Activated CD8-positive, alpha-beta memory T cell treated with anti-CD3 and anti-CD28 coated beads, Interleukin-2, amount 50 U/mL, for 48 hours (primary cell): Measurements from ENCODE around the gene LCT.
A peak's percentile ranks its signal among the peaks of the same experiment; 100 is the strongest.

Source experiments
- DNase-seq: peaks from one replicate; pipeline ENCODE4 v3.0.0-alpha.2; 2020

LCT gene

DNA sequence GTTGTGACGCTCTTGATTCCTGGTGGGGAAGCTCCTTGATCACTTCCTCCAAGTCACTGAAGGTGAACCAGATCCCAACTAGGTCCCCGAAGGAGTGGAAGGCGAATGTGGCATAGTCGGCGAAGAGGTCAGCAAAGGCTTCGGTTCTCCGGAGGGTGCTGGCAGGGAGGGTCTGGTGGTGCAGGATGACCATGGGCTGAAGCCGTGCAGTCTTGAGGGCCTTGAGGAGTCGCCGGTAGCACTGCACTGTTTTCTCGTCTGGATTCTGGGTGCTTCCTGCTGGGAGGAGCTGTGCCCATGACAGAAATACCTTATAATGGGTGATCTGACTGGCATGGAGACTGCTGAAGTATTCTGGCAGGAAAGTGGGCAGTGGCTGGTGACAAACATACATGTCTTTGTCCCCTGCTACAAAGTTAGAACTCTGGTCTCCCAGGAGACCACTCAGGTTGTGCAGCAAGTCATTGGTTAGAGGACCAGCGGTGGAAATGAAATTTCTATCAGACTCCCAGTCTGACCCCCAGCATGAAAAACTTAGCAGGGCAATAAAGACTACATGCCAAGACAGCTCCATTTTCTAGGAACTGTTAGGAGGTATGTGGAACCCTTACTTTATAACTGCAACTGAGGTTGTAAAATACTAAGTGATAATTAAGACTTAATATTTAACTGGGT, at the start of gene LCT:
Gene LCT, minus strand, starts transcription at position 589 of the 675 bp plus-strand sequence. Its CDS starts 15 bp downstream, at position 574.
- peak; percentile 50 for DNase-seq

DNA sequence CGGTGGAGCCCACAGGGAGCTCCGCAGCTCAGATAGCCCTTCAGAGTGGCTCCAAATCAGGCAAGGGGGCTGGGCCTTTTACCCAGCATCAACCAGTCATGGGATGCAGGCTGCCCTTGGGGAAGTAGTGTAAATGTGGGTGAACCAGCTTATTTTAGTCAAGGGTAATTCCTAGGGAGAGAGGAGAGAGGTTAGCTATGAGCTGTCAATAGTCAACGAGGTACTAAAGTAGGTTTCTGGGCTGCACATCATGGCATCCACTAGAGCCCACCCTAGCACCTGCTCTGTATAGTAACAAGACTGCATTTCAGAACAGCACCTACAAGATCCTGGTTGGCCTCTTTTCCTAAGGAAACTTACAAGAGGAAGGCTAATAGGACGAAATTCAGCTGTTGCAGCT, 48.7 kb upstream of the LCT start:
- no peak for DNase-seq

DNA sequence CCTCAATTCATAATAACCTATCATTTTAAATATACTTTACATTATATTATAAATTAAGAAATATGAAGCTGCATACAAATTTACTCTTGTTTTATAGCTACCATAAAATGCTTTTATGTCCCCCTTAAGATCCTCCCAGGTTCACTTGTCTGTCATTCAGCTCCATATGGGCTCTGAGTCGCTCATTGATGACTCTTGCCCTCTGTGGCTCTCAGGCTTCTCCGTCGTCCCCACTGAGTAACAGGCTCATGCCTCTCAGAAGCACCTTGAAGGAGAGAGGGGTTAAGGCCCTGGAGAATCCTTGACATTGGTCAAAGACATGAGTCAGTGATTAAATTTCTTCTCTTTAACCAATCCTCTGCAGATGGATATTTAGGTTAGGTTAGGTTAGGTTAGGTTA, 45.4 kb upstream of the LCT start:
- DNase-seq, result no peak

DNA sequence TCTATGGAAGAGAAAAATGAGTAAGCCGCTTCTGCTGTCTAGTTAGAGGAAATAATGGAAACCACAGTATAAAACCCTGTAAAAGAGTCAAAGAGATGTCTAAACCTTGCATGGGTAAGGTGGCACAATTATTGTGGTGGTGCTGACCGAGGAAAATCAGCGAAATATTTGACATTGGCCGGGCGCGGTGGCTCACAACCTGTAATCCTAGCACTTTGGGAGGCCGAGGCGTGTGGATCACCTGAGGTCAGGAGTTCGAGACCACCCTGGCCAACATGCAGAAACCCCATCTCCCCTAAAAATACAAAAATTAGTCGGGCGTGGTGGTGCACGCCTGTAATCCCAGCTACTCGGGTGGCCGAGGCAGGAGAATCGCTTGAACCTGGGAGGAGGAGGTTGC, 39.8 kb upstream of the LCT start:
- peak; percentile 63 for DNase-seq

DNA sequence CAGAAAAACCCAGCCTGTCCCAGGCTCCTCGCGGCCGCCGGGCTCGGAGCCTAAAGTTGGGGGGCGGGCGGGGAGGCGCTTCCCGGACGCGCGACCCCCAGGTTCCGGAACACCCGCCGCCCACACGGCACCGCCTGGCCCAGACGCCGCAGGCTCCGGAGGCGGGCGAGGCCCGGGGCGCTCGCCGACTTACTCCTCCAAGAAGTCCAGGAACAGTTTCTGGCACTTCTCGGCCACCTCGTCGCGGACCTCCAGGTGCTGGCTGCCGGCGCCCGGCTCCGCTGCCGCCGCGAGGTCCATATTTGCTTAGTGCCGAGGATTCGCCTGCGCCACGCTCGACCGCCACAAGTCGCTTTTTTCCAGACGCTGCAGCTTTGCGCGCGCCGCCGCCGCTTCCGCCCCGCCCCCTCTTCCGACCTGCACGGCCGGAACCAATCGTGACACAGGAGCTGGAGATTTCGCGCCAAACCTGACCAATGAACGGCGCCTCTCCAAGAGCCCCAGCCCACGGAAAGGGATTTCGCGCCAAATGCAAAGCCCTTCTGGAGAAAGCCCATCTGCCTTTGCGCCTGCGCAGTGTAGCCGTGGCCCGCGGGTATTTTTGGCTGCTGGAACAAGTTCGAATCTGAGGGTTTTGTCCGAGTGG, 39.2 kb upstream of the LCT start, which contains the start of gene MCM6:
Gene MCM6, minus strand, starts transcription at position 378 of the 646 bp plus-strand sequence. Its CDS starts 78 bp downstream, at position 300.
- DNase-seq, result peak; percentile 99

DNA sequence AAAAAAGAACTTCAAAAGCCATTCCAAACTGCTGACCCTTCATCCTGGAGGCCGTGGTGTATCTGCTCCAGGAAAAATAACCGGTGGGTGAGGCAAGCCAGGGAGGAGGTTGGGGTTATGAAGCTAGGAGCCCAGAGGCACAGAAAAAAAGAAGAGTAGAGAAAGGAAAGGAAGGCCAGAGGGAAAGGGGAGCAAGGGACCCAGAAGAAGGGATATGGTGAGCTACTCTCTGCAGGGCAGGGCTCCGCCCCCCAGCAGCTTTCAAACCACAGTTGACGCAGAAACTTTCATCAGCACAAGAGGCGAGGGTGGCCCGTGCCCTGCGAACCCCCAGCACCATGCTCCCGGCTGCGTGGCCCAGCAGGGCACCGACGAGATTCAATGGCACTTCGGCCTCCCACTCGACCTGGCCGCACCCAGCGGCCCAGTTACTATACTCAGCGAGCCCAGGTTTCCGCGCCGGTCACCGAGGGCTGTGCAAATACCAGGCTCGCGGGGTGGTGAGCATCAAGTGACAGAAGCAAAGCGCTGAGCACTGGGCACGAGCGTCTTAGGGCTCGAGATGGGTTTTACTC, 38.6 kb upstream of the LCT start:
- DNase-seq, result peak; percentile 88

DNA sequence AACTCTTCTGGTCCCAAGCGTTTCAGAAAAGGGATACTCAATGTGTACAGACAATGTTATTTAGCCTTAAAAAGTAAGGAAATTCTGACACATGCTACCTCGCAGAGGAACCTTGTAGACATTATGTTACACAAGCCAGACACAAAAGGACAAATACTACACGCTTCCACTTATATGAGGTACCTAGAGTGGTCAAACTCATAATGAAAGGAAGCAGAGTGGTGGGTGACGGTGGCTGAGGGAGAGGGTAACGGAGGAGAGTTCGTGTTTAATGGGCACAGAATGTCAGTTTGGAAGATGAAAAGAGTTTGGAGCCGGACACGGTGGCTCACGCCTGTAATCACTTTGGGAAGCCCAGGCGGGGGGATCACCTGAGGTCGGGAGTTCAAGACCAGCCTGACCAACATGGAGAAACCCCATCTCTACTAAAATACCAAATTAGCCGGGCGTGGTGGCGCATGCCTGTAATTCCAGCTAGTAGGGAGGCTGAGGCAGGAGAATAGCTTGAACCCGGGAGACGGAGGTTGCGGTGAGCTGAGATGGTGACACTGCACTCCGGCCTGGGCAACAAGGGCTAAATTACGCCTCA, 37.9 kb upstream of the LCT start:
- no peak for DNase-seq

DNA sequence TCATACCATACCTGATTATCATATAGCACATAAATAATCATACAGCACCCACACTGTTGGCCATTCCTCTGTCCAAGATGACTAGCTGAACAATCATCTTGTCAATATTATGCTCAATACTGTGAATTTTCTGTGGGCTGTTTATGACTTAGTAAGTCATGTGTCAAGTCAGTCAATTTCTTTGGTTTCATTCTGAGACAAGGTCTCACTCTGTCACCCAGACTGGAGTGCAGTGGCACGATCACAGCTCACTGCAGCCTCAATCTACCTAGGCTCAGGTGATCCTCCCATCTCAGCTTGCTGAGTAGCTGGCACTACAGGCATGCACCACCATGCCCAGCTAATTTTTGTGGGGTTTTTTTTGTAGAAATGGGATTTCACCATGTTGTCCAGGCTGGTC, 33.6 kb upstream of the LCT start:
- DNase-seq, result no peak

DNA sequence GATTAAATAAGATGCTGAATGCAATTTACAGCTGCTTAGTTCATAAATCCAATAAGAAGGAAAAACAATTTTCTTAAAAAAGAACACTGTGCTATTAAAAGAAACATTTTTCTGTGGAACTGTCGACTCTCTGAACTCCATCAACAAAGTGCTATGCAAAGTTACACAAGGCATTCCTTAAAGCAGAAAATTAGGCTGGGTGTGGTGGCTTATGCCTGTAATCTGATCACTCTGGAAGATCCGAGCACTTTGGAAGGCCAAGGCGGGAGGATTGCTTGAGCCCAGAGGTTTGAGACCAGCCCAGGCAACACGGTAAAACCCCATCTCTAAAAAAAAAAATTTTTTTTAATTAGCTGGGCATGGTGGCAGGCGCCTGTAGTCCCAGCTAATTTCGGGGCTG, 26.2 kb upstream of the LCT start:
- no peak for DNase-seq

DNA sequence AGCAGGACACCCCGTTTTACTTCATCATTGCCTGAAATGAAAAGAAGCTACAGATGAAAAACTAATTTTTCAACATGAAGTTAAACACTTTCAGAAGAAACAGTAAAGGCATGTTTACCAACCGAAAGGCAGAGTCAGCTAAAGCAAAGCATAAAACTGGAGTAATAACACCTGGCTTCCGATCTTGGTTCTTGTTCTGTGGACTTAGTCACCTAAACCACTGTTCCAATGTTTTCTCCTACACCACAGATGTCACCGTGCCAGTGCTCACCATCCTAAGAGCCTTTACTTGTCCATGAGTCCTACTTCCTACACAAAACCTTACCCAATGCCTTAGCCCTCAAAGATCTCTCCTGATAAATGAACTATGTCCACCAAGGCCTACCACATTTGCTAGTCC, 25.7 kb upstream of the LCT start:
- no peak for DNase-seq

DNA sequence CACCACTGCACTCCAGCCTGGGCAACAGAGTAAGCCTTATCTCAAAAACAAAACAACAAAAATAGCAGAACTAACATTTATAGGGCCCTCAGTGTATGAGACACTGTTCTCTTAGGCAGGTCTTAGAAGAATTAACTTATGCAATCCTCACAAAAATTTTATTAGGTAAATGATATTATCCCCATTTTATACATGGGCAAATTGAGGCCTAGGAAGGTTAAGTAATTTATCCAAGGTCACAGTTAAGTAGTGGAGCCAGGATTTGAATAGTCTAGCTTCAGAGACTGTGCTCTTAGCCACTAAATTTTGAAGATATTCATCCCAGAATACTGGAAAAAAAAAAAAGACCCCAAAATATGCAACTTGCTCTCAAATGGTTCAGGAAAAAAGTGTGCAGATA, 16.4 kb upstream of the LCT start:
- DNase-seq, result no peak

DNA sequence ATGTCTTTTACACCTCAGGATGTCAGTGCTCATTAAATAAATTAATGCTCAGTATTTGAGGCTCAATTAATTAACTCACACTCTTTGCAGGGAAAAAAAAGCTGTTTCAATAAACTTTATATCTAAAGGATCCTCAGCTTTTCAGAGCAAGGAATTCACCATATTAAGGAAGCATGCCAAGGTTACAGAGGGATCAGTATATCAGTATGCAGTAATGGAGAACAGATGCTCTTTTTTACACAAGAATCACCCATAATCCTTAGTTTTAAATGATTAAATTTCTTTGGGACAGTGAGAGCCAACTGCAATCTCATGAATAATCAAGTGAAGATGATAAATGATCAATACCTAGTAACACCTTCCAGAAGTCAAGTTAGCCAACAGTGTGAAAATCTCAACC, 14.9 kb upstream of the LCT start:
- no peak for DNase-seq

DNA sequence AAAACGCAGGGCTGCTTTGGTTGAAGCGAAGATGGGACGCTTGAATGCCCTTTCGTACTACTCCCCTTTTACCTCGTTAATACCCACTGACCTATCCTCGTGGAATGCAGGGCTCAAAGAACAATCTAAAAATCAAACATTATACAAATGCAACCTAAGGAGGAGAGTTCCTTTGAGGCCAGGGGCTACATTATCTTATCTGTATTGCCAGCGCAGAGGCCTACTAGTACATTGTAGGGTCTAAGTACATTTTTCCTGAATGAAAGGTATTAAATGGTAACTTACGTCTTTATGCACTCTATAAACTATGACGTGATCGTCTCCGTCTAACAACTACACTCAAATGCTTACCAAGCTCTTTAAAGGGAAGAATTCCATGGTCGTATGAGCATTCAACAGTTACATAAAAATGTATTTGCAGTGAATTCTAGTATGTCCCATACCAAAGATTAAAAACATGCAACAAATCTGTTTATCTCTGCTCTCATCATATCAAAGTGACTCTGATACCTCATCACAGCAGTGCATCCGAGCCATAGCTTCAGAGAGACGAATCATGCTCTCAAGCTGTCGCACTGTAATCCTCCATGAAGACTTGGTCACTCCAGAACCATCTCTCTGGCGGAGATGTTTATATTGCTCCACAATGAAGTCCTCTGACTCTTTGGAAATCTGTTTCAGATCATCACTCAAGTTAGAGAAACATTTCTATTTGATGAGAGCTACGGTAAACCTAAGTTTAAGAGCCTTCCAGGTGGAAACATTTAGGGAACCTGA, 14.1 kb upstream of the LCT start:
- no peak for DNase-seq

DNA sequence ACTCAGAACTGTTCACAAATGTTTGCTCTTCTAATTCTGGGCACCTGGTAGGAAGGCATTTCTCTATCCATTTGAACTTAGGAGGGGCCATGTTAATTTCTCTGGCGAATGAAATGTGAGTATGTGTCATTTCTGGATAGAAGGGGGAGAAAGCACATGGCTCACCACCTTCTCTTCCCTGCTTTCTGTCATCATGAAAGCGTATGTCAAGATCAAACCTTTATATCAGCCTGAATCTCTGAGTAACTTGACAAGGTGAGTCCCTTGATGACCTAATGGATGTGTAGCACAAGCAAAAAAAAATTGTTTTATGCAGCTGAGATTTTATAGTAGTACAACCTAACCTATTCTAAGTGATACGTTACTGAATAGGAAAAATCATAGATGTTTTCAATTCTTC, 12.1 kb upstream of the LCT start:
- DNase-seq, result no peak

DNA sequence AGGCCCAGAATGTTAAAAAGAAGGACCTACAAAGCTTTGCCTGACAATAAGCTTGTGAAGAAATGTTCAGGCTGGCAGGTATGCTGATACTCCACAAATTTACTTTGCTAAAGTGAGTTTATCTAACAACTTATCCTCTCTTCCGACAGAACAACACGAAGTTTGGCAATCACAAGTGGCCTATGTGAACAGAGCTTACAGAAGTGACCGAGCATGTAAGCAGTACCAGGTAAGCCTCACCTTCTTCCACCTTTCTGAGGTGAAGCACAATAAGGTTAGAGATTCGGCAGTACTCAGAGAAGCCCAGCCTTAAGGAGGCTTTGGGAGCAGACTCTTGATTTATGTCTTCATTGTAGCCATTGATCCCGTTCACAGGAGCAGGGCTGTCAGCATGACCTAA, 9.0 kb upstream of the LCT start:
- DNase-seq, result no peak

DNA sequence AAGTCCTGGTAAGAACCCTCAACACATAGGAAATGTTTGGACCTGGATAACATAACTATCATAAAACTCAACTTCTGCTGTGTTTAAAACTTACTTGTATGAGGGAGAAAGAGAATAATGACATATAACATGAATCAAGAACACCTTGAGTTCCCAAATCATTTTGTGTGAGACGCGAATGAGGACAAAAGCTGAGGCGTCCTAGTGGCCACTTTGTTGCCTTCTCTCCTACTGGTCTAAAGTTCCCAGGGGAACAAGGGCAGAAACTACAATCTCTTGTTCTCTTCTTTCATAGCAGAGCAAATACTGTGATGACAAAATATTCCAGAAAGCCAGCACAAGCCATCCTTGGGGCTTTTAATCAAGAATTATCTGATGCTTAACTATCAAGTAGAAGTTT, 8.3 kb upstream of the LCT start:
- no peak for DNase-seq

DNA sequence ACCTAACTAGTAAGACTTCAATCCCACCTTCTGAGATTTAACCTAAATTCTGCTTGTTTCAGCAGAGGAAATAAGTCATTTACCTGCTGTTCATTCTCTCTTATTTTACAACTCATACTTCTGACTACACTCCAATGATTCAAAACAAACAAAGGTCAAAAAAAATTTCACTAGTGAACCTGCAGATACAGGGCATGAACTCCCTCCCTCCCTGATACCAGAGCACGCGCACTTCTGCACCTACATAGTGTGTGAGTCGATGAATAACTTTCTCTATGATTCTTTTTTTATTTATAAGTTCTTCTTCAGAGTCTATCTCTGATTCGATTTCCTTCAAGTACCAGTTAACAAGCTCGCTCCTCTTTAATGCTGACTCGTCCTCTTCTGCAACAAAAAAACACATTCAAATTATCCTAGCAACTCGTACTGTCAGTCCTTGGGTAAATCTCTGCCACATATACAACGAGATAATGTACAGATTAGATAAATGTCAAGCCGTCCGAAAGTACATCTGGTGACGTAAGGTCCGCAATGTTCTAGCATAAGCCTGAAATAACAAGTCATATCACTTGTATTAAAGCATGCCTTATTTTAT, 7.4 kb upstream of the LCT start:
- no peak for DNase-seq

DNA sequence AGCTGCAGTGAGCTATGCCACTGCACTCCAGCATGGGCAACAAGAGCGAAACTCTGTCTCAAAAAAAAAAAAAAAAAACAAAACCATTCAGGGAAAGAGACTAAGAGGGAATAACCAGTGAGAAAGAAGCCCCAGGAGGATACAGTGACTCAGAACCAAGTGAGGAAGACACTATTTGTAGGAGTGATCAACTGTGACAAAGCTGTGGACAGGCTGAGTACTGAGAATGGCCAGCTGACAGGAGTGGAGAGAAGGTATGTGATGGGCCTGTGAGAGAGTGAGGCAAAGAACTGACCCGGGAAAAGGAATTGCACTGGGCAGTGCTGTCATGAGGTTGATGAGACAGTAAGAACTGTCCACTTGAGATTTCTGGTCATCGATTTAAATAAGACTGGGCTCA, 6.7 kb upstream of the LCT start:
- no peak for DNase-seq

DNA sequence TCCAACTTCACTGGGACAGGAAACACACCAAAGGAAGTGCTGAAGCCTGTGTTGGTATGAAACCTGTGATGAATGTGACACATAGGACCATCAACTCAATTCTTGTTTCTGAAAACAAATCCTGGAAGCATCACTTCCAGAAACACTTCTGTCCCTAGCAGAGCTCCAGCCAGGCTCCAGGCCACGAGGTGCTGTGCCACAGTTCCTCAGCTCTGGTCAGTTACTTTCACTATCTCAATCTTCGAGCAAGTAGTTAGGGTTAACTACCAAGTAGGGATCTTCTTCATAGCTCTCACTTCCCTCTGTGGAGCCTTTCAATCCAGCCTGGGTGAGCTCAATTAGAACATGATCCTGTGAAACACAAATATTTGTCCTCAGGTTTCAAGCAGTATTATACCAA, 3.6 kb upstream of the LCT start:
- DNase-seq, result no peak

DNA sequence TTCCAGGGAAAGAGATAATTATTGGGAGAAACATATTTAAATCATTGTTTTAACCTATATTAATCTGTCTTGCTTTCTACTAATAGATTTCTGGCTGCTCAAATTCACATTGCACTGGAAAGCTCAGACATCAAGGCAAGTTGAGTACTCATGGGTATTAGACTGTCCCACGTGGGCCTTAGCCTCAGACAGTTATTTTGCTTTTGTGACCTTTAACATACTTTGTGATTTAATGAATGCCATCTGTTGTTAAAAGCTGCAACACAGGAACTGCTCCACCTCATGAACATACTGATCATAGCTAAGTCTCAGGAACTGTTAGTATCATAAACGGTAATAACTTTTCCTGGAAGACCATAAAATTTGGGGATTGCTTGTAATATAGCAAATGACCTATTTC, 2.7 kb upstream of the LCT start:
- DNase-seq, result no peak

DNA sequence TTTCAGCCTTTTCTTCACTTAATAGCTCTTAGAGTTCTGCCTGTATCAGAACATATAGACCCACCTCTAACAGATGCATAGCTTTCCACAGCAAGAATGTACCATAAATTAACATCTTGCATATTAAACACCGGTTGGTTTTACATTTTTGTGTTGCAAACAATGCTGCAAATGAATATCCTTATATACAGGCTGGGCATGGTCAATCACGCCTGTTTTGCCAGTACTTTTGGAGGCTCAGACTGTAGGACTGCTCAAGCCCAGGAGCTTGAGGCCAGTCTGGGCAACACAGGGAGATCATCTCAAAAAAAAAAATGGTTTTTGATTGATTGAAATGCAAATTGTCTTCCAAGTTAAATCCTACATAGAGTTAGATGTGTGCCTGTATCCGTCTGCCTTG, 1.5 kb upstream of the LCT start:
- DNase-seq, result no peak

DNA sequence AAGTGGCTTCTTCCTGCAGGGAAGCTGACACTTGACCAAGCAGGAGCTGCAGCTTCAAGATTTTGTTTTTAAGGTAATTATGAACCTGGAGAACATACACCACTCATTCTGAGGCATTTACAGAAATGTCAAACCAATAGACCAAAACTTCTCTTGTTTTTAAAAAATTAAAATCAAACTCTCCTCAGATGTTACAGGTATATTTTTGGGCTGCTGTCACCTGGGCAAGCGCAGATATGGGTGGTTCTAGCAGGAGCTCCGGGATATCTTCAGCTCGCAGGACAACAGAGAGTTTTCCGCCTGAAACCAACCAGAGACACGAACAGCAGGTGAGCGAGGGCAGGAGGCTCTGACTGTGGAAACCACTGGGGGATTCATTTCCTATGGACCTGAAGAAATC, 4.1 kb downstream of the LCT start:
- DNase-seq, result no peak
